MCF 10A (cell line): ENCODE measurements around the gene PLXDC2. TPM values are rescaled to one million over a fixed set of nuclear protein-coding genes. Genes with fewer than 3 reads are reported as not detected.

Experiments
- BruUV-seq: library from RNA; stranded (reverse); fragments of 400-500 nt; replicated peaks from 2 replicates; lab custom pipeline; 2021; lab: Mats Ljungman, UMichigan
- CTCF ChIA-PET: fragments of 300-600 bp; sonication (Branson Sonifier 250); formaldehyde crosslinking; extraction: SDS; loops from one replicate; lab custom pipeline; 2021; ENCODE audit warnings: antibody characterized with exemption, inconsistent platforms; lab: Yijun Ruan, JAX
- POLR2A ChIA-PET: fragments of 300-600, 350-650 bp; sonication (Branson Sonifier 250); formaldehyde crosslinking; extraction: SDS; loops from one replicate; lab custom pipeline; 2020; ENCODE audit warnings: antibody characterized with exemption, inconsistent platforms; lab: Yijun Ruan, JAX
- DNase-seq: peaks from one replicate; pipeline ENCODE4 v3.0.0-alpha.2; 2018; ENCODE audit not compliant: unreplicated experiment
- H3K27ac Mint-ChIP-seq: one replicate; pipeline ENCODE4 v1.8.0; 2022; ENCODE audit warnings: mild to moderate bottlenecking, low read depth, mixed read lengths; ENCODE audit not compliant: unreplicated experiment
- H3K27me3 Mint-ChIP-seq: one replicate; pipeline ENCODE4 v1.8.0; 2022; ENCODE audit warnings: mixed read lengths; ENCODE audit not compliant: insufficient read depth, unreplicated experiment
- H3K36me3 Mint-ChIP-seq: one replicate; pipeline ENCODE4 v1.8.0; 2022; ENCODE audit warnings: mild to moderate bottlenecking, moderate library complexity, mixed read lengths; ENCODE audit not compliant: insufficient read depth, unreplicated experiment
- H3K4me1 Mint-ChIP-seq: one replicate; pipeline ENCODE4 v1.8.0; 2022; ENCODE audit warnings: mixed read lengths; ENCODE audit not compliant: insufficient read depth, unreplicated experiment
- H3K4me3 Mint-ChIP-seq: one replicate; pipeline ENCODE4 v1.8.0; 2022; ENCODE audit warnings: mild to moderate bottlenecking, moderate library complexity, mixed read lengths; ENCODE audit not compliant: unreplicated experiment
- H3K9me3 Mint-ChIP-seq: one replicate; pipeline ENCODE4 v1.8.0; 2022; ENCODE audit warnings: mixed read lengths; ENCODE audit not compliant: unreplicated experiment
- intact Hi-C: fragments of 100-400 bp; cut with micrococcal nuclease; formaldehyde crosslinking; loops from 2 replicates; pipeline ENCODE4 v1.14.1; 2022
- total RNA-seq: library from RNA; stranded (reverse); gene quantifications from 2 replicates; pipeline ENCODE4 v1.2.3, GENCODE V29; 2022
- TF ChIP-seq, protein P1 (sequence below): fragments of 200-600 bp; IDR thresholded peaks from one replicate; pipeline ENCODE4 v1.8.0; 2022; ENCODE audit warnings: antibody characterized with exemption, mild to moderate bottlenecking; ENCODE audit not compliant: unreplicated experiment

The PLXDC2 gene
- total RNA-seq, 1 experiment from 2014 or later: 23.3 TPM

DNA sequence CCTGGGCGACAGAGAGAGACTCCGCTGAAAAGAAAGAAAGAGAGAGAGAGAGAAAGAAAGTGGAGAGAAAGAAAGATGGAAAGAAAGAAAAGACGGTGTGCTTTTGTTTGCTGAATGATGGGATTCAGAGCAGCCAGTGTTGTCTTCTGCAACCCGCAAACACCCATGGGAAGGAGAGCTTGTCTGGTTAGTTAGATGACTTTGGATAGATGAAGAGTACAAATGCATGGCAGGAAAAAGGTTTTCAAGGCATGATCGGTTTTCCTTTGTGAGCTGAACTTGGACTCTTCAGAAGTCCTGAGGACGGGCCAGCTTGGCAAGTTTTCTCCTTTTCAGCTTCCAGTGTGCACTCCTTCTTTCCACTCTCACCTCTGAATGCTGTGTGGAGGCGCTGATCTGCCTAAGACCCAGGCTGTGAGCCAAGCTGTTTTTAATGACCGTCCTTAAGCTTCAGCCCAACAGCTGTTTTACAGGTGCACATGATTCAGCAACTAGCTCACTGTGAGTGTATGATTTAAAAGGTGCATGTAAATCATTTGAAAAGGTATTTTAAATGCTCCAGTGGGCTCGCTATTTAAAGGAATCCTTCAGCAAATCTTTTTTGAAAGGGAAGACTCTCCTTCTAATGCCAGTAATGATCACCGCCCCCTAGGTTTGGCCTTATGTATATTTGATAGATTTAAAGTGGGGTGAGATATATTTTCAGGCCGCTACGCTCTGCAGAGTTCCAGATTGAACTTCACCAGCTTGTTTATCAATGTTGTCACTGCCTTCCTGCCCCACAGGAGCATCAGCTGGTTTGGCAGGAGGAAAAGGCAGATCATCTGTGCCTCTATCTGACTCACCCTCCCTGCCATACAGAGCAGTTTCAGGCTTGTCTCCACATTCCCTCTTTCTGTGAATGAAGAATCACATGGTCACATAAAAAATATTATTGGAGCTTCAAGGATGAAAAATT, 115.0 kb downstream of the PLXDC2 start:
- peak; percentile 66 for DNase-seq
- no peaks in the 10 kb centered on the region for H3K9me3 Mint-ChIP-seq
- peak overlapping the region; percentile 28 for H3K4me3 Mint-ChIP-seq
- TF ChIP-seq, protein P1, sequence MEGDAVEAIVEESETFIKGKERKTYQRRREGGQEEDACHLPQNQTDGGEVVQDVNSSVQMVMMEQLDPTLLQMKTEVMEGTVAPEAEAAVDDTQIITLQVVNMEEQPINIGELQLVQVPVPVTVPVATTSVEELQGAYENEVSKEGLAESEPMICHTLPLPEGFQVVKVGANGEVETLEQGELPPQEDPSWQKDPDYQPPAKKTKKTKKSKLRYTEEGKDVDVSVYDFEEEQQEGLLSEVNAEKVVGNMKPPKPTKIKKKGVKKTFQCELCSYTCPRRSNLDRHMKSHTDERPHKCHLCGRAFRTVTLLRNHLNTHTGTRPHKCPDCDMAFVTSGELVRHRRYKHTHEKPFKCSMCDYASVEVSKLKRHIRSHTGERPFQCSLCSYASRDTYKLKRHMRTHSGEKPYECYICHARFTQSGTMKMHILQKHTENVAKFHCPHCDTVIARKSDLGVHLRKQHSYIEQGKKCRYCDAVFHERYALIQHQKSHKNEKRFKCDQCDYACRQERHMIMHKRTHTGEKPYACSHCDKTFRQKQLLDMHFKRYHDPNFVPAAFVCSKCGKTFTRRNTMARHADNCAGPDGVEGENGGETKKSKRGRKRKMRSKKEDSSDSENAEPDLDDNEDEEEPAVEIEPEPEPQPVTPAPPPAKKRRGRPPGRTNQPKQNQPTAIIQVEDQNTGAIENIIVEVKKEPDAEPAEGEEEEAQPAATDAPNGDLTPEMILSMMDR: no peak
- no TSS peak for BruUV-seq
- ChIA-PET CTCF (interaction anchor here (0.5 to 1.3 kb wide), 14 partner anchors 9 to 1404 kb away, joined by 3 to 5 read pairs (median 3); no protein-coding TSS in a partner anchor), POLR2A (interaction anchor here (0.5 to 4.0 kb wide), 15 partner anchors 9 to 837 kb away, joined by 3 to 32 read pairs (median 7); partner anchors contain the start of gene PLXDC2)
- intact Hi-C loops: no loop called here
- no peaks in the 10 kb centered on the region for H3K36me3 Mint-ChIP-seq
- peaks cover 45% of the 10 kb centered on the region for H3K4me1 Mint-ChIP-seq
- no peaks in the 10 kb centered on the region for H3K27me3 Mint-ChIP-seq
- H3K27ac Mint-ChIP-seq: peak overlapping the region; percentile 80

DNA sequence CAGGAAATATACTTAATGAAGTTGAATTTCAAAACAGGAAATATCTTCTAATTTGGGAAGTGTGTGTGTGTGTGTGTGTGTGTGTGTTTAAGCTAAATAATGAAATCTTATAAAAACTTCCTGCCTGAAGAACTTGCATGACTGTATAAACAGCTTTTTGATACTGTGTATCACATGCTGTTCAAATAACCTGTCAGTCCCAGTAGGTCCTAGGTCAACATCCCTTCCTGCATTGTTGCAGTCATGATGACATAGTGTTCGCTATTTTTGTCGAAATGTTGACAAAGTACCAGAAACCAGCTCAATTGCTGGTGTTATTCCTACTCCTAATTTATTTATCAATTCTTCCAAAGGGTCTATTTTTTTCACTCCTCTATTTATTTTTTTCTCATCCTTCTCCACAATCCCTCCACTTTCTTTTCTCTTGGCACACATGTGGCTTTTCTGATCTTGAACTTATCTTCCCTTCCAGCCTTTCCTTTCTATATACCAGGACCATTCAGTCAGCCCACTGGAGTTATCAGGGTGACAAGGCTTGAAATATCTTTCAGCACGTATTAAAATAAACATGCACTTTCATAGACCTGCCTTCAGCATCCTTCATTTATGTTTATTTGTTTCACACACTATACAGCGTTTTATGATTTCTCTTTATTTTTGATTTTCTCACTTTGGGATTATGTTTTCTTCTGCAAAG, 115.8 kb downstream of the PLXDC2 start:
- intact Hi-C loops: no loop called here
- POLR2A ChIA-PET: interaction anchor here (0.6 to 4.0 kb wide), 11 partner anchors 9 to 836 kb away, joined by 3 to 32 read pairs (median 8); partner anchors contain the start of gene PLXDC2
- no peaks in the 10 kb centered on the region for H3K36me3 Mint-ChIP-seq

DNA sequence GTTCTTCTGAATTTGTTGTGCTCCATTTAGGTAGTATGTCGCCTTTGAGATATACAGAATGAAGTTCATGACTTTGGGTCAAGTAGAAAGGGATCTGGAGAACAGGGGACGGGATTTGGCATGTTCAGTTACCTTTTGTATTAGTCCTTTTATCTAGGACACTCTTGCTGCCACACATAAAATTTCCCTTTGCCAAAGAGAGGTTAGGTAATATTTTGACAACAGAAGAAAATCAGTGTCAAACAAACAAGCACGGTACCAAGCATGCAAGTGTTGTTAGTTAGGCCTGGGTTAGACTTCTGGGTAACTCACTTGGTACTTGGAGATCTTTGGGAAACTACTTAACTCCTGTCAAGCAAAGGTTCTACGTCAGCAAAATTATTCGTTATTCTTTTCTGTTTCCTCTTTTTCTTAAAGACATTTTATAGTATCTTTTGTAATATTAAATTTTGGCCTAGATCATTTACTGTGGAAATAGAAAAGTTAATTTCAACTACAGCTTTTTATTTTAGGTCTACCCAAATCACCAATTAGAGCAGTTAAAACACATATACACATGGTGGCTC, 116.7 kb downstream of the PLXDC2 start:
- H3K36me3 Mint-ChIP-seq: no peaks in the 10 kb centered on the region

More for the DNA sequence above, 115.8 kb downstream of the PLXDC2 start:
- Mint-ChIP-seq H3K27me3 (no peaks in the 10 kb centered on the region), H3K4me1 (peaks cover 40% of the 10 kb centered on the region), H3K27ac (peak overlapping the region; percentile 80), H3K4me3 (peak overlapping the region; percentile 28), H3K9me3 (no peaks in the 10 kb centered on the region)
- TF ChIP-seq, protein P1: no peak
- no TSS peak for BruUV-seq
- no peak for DNase-seq
- CTCF ChIA-PET: interaction anchor here (0.6 to 1.1 kb wide), 7 partner anchors 9 to 115 kb away, joined by 3 to 5 read pairs (median 3); no protein-coding TSS in a partner anchor

More for the DNA sequence above, 116.7 kb downstream of the PLXDC2 start:
- intact Hi-C loops: no loop called here
- TF ChIP-seq, protein P1: no peak
- Mint-ChIP-seq H3K4me1 (peaks cover 36% of the 10 kb centered on the region), H3K27me3 (no peaks in the 10 kb centered on the region), H3K9me3 (no peaks in the 10 kb centered on the region), H3K27ac (peak overlapping the region; percentile 80), H3K4me3 (peak overlapping the region; percentile 4)
- ChIA-PET CTCF (no interaction called here), POLR2A (interaction anchor here (0.5 to 4.0 kb wide), 6 partner anchors 8 to 966 kb away, joined by 3 to 30 read pairs (median 7); no protein-coding TSS in a partner anchor)
- BruUV-seq: no TSS peak
- no peak for DNase-seq
